Sigmoid colon (tissue), 4 donors: ENCODE data around the gene COL17A1.

Experiments used
- CTCF ChIP-seq, 4 experiments: fragments of 450-650 bp in 3 of 4; fragments of 200-600 bp in 1 of 4; IDR thresholded peaks; one replicate each; pipeline ENCODE4 v1.5.1; 2016 to 2019; ENCODE audit warnings: antibody characterized with exemption in 4 of 4, mild to moderate bottlenecking in 3 of 4, moderate library complexity in 2 of 4
- EP300 ChIP-seq, 4 donors: sonication (generic); formaldehyde crosslinking; IDR thresholded peaks; one replicate each; pipeline ENCODE4 v1.6.1; 2017; ENCODE audit warnings: antibody characterized with exemption in 4 of 4
- POLR2A ChIP-seq, 2 donors: fragments of 450-650 bp; IDR thresholded peaks; one replicate each; pipeline ENCODE4 v1.6.1; 2016; ENCODE audit warnings: antibody characterized with exemption in 2 of 2, mild to moderate bottlenecking in 2 of 2, moderate library complexity in 2 of 2
- POLR2AphosphoS5 ChIP-seq, 4 donors: sonication (generic); formaldehyde crosslinking; IDR thresholded peaks; one replicate each; pipeline ENCODE4 v1.6.1; 2017; ENCODE audit warnings: antibody characterized with exemption in 4 of 4

- TF ChIP-seq CTCF (IDR thresholded peaks at IDR 0.05), result no peak
- no peak for TF ChIP-seq POLR2A (IDR thresholded peaks at IDR 0.05)
- TF ChIP-seq POLR2AphosphoS5 (IDR thresholded peaks at IDR 0.05), result no peak
- no peak for TF ChIP-seq EP300 (IDR thresholded peaks at IDR 0.05)
These were observed 11.2 kb downstream of the COL17A1 start for GRCh38 chr10:104074505-104074904.
